LHCN-M2 (cell line): ENCODE data around the gene ADCY9. TPM values are rescaled to one million over a fixed set of nuclear protein-coding genes. Genes with fewer than 3 reads are reported as not detected.
A peak's percentile ranks its signal among the peaks of the same experiment; 100 is the strongest.
"Not testable (repeated sequence)": the region's sequence is repeated elsewhere in the genome, so short reads cannot be mapped to it uniquely, and the experiment has no call there.

ENCODE experiments used
- DNase-seq: peaks from one replicate; pipeline ENCODE4 v3.0.0-alpha.2; 2012; ENCODE audit warnings: low read depth
- total RNA-seq: library from RNA; depleted of rRNA; stranded (reverse); fragments of >200 nt; gene quantifications from 2 replicates; pipeline ENCODE4 v1.2.3, GENCODE V29; 2014

The ADCY9 gene
- total RNA-seq, 1 experiment from 2014 or later: 11.7 TPM

GRCh38 chr16:3979518-3979917 is 136.7 kb downstream of the ADCY9 start:
- DNase-seq: no peak

GRCh38 chr16:3979070-3979469 is 137.2 kb downstream of the ADCY9 start:
- no peak for DNase-seq

GRCh38 chr16:3977376-3977775 is 138.9 kb downstream of the ADCY9 start:
- DNase-seq: no peak

- no peak for DNase-seq
Observed at GRCh38 chr16:3974751-3975150, 141.5 kb downstream of the ADCY9 start.

GRCh38 chr16:3971706-3972105 is 144.5 kb downstream of the ADCY9 start:
- peak; percentile 57 for DNase-seq

GRCh38 chr16:3971261-3971660 is 145.0 kb downstream of the ADCY9 start:
- peak; percentile 90 for DNase-seq

- DNase-seq: no peak
Observed at GRCh38 chr16:3968551-3968950, 147.7 kb downstream of the ADCY9 start.

- DNase-seq: no peak
Observed at GRCh38 chr16:3966681-3967080, 149.6 kb downstream of the ADCY9 start.

GRCh38 chr16:3965781-3966582 is 150.3 kb downstream of the ADCY9 start:
- no peak for DNase-seq

- no peak for DNase-seq
Observed at GRCh38 chr16:3965306-3965705, 150.9 kb downstream of the ADCY9 start.

- DNase-seq: no peak
Observed at GRCh38 chr16:3964686-3965290, 151.5 kb downstream of the ADCY9 start.

GRCh38 chr16:3963886-3964685 is 152.2 kb downstream of the ADCY9 start:
- no peak for DNase-seq

- DNase-seq: no peak
Observed at GRCh38 chr16:3963203-3963602, 153.0 kb downstream of the ADCY9 start.

- DNase-seq: no peak
Observed at GRCh38 chr16:3961449-3961849, 154.8 kb downstream of the ADCY9 start.

GRCh38 chr16:3959926-3960590 is 156.2 kb downstream of the ADCY9 start:
- DNase-seq: not testable (repeated sequence)

- no peak for DNase-seq
Observed at GRCh38 chr16:3959148-3959547, 157.1 kb downstream of the ADCY9 start.

- DNase-seq: no peak
Observed at GRCh38 chr16:3957344-3957980, 158.8 kb downstream of the ADCY9 start.

- DNase-seq: no peak
Observed at GRCh38 chr16:3954411-3954921, 161.8 kb downstream of the ADCY9 start.

GRCh38 chr16:3953728-3954410 is 162.4 kb downstream of the ADCY9 start:
- no peak for DNase-seq

- peak; percentile 61 for DNase-seq
Observed at GRCh38 chr16:3952737-3953131, 163.5 kb downstream of the ADCY9 start.
